HepG2 (cell line): Measurements from ENCODE around the gene PCDHB1. TPM values are rescaled to one million over a fixed set of nuclear protein-coding genes. Genes with fewer than 3 reads are reported as not detected.
A peak's percentile ranks its signal among the peaks of the same experiment; 100 is the strongest.

Experiments
- EHMT2 ChIP-seq: fragments of 200-600 bp; sonication (generic); IDR thresholded peaks from 2 replicates; pipeline ENCODE4 v1.7.0; 2017; ENCODE audit warnings: antibody characterized with exemption, low read depth, low read length, borderline replicate concordance
- FOXO1 ChIP-seq: sonication (generic); formaldehyde crosslinking; IDR thresholded peaks from 2 replicates; pipeline ENCODE4 v1.4.0; 2020; ENCODE audit warnings: missing genetic modification reagents
- HOXA3 ChIP-seq: sonication (generic); formaldehyde crosslinking; IDR thresholded peaks from 2 replicates; pipeline ENCODE4 v1.5.0; 2020; ENCODE audit warnings: missing genetic modification reagents
- LCORL ChIP-seq, 2 experiments: fragments of 450-650 bp in 1 of 2; sonication (generic) in 1 of 2; formaldehyde crosslinking in 1 of 2; IDR thresholded peaks; 2 replicates each; pipeline versions ENCODE4 v1.5.0 to v1.6.1; 2017 to 2020; ENCODE audit warnings: antibody characterized with exemption in 1 of 2, missing genetic modification reagents in 1 of 2
- PRMT3 ChIP-seq: sonication (generic); formaldehyde crosslinking; IDR thresholded peaks from 2 replicates; pipeline ENCODE4 v1.8.1; 2022; ENCODE audit warnings: low read depth, mild to moderate bottlenecking, moderate library complexity, missing genetic modification reagents, borderline replicate concordance
- SIX1 ChIP-seq: sonication (generic); formaldehyde crosslinking; IDR thresholded peaks from 2 replicates; pipeline ENCODE4 v1.4.0; 2020; ENCODE audit warnings: missing genetic modification reagents, borderline replicate concordance
- SMC3 ChIP-seq: IDR thresholded peaks from 2 replicates; pipeline ENCODE4 v1.6.1; 2011; ENCODE audit warnings: low read length, improper control_type of control experiment
- TOE1 ChIP-seq: sonication (generic); formaldehyde crosslinking; IDR thresholded peaks from 2 replicates; pipeline ENCODE4 v1.4.0; 2020; ENCODE audit warnings: mild to moderate bottlenecking, missing genetic modification reagents
- ZFP37 ChIP-seq: sonication (generic); formaldehyde crosslinking; IDR thresholded peaks from 2 replicates; pipeline ENCODE4 v1.4.0; 2020; ENCODE audit warnings: missing genetic modification reagents, borderline replicate concordance
- ZNF160 ChIP-seq: sonication (generic); formaldehyde crosslinking; IDR thresholded peaks from 2 replicates; pipeline ENCODE4 v1.8.0; 2022; ENCODE audit warnings: mild to moderate bottlenecking, inconsistent platforms, missing genetic modification reagents
- ZNF207 ChIP-seq: fragments of 450-650 bp; IDR thresholded peaks from 2 replicates; pipeline ENCODE4 v1.6.1; 2016; ENCODE audit warnings: antibody characterized with exemption, borderline replicate concordance
- ZNF354B ChIP-seq: sonication (generic); formaldehyde crosslinking; IDR thresholded peaks from 2 replicates; pipeline ENCODE4 v1.8.0; 2022; ENCODE audit warnings: mild to moderate bottlenecking, missing genetic modification reagents
- polyA plus RNA-seq, 8 experiments: library from polyadenylated mRNA; depleted of rRNA in 3 of 8; stranded (reverse) in 7 of 8; unstranded in 1 of 8; fragments of >200 nt; fragmentation: Illumina TruSeq in 4 of 8; extraction: Trizol in 4 of 8; gene quantifications; 2 replicates each; pipeline versions ENCODE4 v1.2.1 to v1.2.3, GENCODE V29; 2011 to 2016; ENCODE audit warnings: low read depth in 4 of 8, missing spikeins in 1 of 8, mixed read lengths in 1 of 8; ENCODE audit not compliant: insufficient read depth in 1 of 8
- total RNA-seq, 5 experiments: library from RNA; depleted of rRNA; stranded (reverse); fragments of >200 nt; fragmentation: Illumina TruSeq; extraction: Trizol; gene quantifications; 2 replicates each; pipeline ENCODE4 v1.2.3, GENCODE V29; 2016; ENCODE audit warnings: low read depth in 1 of 5
- TF ChIP-seq, protein P1 (sequence below), 2 experiments: sonication (generic) in 1 of 2; formaldehyde crosslinking in 1 of 2; IDR thresholded peaks; 2 replicates each; pipeline versions ENCODE4 v1.6.1 to v1.9.0; 2014 to 2022; ENCODE audit warnings: antibody characterized with exemption in 1 of 2, borderline replicate concordance in 1 of 2, inconsistent platforms in 1 of 2, low read depth in 1 of 2, missing genetic modification reagents in 1 of 2
- TF ChIP-seq, protein P2 (sequence below): sonication (generic); formaldehyde crosslinking; IDR thresholded peaks from 2 replicates; pipeline ENCODE4 v1.5.0; 2020; ENCODE audit warnings: missing genetic modification reagents
- TF ChIP-seq, protein P3 (sequence below): sonication (generic); formaldehyde crosslinking; IDR thresholded peaks from 2 replicates; pipeline ENCODE4 v1.9.0; 2022; ENCODE audit warnings: missing genetic modification reagents, mild to moderate bottlenecking, borderline replicate concordance
- TF ChIP-seq, protein P4 (sequence below): sonication (generic); formaldehyde crosslinking; IDR thresholded peaks from 2 replicates; pipeline ENCODE4 v1.8.1; 2023; ENCODE audit warnings: missing genetic modification reagents, inconsistent platforms, borderline replicate concordance
- TF ChIP-seq, protein P5 (sequence below): IDR thresholded peaks from 2 replicates; pipeline ENCODE4 v1.6.1; 2012; ENCODE audit warnings: low read depth, low read length, improper control_type of control experiment

Gene PCDHB1
- total and polyA plus RNA-seq, 2 of the 13 experiments (the other 11 are each of a cell fraction or from before 2014, with no cell fraction given): not detected

DNA sequence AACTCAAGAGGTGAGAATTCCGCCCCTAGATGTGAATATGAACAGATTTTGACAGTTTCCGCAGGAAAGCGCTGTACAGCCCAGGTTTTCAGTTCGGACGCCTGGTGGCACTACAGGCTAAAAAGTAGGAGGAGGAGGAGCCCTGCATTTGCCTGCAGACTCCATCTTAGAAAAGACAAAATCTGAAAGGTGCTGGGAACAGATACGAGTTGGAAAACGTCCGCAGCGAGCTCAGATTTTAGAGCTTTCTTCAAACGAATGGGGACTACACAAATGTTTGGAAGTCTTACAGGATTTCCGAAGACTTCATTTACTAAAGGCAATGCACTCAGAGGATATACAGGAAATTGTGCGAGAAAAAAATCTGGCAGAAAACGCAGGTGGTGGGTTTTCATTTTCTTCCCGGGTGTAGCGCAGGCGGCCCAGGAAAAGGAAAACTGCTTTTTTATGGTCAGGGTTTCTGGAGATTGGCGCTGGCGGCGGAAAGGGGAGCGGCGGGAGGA is 33.4 kb downstream of the PCDHB1 start (continued):
- TF ChIP-seq, protein P1, sequence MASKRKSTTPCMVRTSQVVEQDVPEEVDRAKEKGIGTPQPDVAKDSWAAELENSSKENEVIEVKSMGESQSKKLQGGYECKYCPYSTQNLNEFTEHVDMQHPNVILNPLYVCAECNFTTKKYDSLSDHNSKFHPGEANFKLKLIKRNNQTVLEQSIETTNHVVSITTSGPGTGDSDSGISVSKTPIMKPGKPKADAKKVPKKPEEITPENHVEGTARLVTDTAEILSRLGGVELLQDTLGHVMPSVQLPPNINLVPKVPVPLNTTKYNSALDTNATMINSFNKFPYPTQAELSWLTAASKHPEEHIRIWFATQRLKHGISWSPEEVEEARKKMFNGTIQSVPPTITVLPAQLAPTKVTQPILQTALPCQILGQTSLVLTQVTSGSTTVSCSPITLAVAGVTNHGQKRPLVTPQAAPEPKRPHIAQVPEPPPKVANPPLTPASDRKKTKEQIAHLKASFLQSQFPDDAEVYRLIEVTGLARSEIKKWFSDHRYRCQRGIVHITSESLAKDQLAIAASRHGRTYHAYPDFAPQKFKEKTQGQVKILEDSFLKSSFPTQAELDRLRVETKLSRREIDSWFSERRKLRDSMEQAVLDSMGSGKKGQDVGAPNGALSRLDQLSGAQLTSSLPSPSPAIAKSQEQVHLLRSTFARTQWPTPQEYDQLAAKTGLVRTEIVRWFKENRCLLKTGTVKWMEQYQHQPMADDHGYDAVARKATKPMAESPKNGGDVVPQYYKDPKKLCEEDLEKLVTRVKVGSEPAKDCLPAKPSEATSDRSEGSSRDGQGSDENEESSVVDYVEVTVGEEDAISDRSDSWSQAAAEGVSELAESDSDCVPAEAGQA (IDR thresholded peaks at IDR 0.05; ENCODE audit: low read depth): peak; percentile 63; the same call in 1 of the 2 replicates
- TF ChIP-seq, protein P1 (CRISPR knock-in tag; IDR thresholded peaks at IDR 0.05; ENCODE audit: borderline replicate concordance): no peak
- TF ChIP-seq ZNF354B (no peak), ZFP37 (CRISPR knock-in tag) (no peak), LCORL (IDR thresholded peaks at IDR 0.05) (no peak), LCORL (CRISPR knock-in tag; IDR thresholded peaks at IDR 0.05) (0 out of 2 replicates have a peak, but pooled peaks have one; percentile 25), SIX1 (no peak), FOXO1 (CRISPR knock-in tag) (no peak), ZNF160 (CRISPR knock-in tag) (no peak), PRMT3 (no peak), SMC3 (peak; percentile 50; the same call in 1 of the 2 replicates), EHMT2 (no peak), ZNF207 (no peak), TOE1 (CRISPR knock-in tag) (no peak), HOXA3 (peak; percentile 55; the same call in 1 of the 2 replicates)
- TF ChIP-seq, protein P2, sequence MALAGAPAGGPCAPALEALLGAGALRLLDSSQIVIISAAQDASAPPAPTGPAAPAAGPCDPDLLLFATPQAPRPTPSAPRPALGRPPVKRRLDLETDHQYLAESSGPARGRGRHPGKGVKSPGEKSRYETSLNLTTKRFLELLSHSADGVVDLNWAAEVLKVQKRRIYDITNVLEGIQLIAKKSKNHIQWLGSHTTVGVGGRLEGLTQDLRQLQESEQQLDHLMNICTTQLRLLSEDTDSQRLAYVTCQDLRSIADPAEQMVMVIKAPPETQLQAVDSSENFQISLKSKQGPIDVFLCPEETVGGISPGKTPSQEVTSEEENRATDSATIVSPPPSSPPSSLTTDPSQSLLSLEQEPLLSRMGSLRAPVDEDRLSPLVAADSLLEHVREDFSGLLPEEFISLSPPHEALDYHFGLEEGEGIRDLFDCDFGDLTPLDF (CRISPR knock-in tag): no peak
- TF ChIP-seq, protein P3, sequence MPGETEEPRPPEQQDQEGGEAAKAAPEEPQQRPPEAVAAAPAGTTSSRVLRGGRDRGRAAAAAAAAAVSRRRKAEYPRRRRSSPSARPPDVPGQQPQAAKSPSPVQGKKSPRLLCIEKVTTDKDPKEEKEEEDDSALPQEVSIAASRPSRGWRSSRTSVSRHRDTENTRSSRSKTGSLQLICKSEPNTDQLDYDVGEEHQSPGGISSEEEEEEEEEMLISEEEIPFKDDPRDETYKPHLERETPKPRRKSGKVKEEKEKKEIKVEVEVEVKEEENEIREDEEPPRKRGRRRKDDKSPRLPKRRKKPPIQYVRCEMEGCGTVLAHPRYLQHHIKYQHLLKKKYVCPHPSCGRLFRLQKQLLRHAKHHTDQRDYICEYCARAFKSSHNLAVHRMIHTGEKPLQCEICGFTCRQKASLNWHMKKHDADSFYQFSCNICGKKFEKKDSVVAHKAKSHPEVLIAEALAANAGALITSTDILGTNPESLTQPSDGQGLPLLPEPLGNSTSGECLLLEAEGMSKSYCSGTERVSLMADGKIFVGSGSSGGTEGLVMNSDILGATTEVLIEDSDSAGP (CRISPR knock-in tag): no peak
- TF ChIP-seq, protein P4, sequence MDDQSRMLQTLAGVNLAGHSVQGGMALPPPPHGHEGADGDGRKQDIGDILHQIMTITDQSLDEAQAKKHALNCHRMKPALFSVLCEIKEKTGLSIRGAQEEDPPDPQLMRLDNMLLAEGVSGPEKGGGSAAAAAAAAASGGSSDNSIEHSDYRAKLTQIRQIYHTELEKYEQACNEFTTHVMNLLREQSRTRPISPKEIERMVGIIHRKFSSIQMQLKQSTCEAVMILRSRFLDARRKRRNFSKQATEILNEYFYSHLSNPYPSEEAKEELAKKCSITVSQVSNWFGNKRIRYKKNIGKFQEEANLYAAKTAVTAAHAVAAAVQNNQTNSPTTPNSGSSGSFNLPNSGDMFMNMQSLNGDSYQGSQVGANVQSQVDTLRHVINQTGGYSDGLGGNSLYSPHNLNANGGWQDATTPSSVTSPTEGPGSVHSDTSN: no peak
- TF ChIP-seq, protein P5, sequence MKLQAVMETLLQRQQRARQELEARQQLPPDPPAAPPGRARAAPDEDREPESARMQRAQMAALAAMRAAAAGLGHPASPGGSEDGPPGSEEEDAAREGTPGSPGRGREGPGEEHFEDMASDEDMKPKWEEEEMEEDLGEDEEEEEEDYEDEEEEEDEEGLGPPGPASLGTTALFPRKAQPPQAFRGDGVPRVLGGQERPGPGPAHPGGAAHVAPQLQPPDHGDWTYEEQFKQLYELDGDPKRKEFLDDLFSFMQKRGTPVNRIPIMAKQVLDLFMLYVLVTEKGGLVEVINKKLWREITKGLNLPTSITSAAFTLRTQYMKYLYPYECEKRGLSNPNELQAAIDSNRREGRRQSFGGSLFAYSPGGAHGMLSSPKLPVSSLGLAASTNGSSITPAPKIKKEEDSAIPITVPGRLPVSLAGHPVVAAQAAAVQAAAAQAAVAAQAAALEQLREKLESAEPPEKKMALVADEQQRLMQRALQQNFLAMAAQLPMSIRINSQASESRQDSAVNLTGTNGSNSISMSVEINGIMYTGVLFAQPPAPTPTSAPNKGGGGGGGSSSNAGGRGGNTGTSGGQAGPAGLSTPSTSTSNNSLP: 0 out of 2 replicates have a peak, but pooled peaks have one; percentile 25
